Osteocyte (in vitro differentiated cells): ENCODE measurements around the gene CACNA2D1. TPM values are rescaled to one million over a fixed set of nuclear protein-coding genes. Genes with fewer than 3 reads are reported as not detected.
A peak's percentile ranks its signal among the peaks of the same experiment; 100 is the strongest.

Experiments used
- DNase-seq: peaks from one replicate; pipeline ENCODE4 v3.0.0; 2021; ENCODE audit warnings: mixed read lengths; ENCODE audit not compliant: unreplicated experiment; ENCODE audit errors: extremely low spot score
- H3K27ac Mint-ChIP-seq: one replicate; pipeline ENCODE4 v1.8.0; 2021; ENCODE audit warnings: mild to moderate bottlenecking, mixed read lengths; ENCODE audit not compliant: unreplicated experiment
- H3K27me3 Mint-ChIP-seq: one replicate; pipeline ENCODE4 v1.8.0; 2021; ENCODE audit warnings: mixed read lengths; ENCODE audit not compliant: unreplicated experiment
- H3K36me3 Mint-ChIP-seq: one replicate; pipeline ENCODE4 v1.8.0; 2021; ENCODE audit warnings: mixed read lengths; ENCODE audit not compliant: unreplicated experiment
- H3K4me1 Mint-ChIP-seq: one replicate; pipeline ENCODE4 v1.8.0; 2021; ENCODE audit warnings: mixed read lengths; ENCODE audit not compliant: unreplicated experiment
- H3K4me3 Mint-ChIP-seq: one replicate; pipeline ENCODE4 v1.8.0; 2021; ENCODE audit warnings: mild to moderate bottlenecking, moderate library complexity, mixed read lengths; ENCODE audit not compliant: unreplicated experiment
- H3K9me3 Mint-ChIP-seq: one replicate; pipeline ENCODE4 v1.8.0; 2021; ENCODE audit warnings: mixed read lengths; ENCODE audit not compliant: unreplicated experiment
- total RNA-seq: library from RNA; stranded (reverse); gene quantifications from 2 replicates; pipeline ENCODE4 v1.2.1, GENCODE V29; 2021
- TF ChIP-seq, protein P1 (sequence below): fragments of 200-600 bp; sonication (generic); IDR thresholded peaks from 2 replicates; pipeline ENCODE4 v1.5.0; 2021; ENCODE audit warnings: antibody characterized with exemption, mild to moderate bottlenecking, moderate library complexity

Gene CACNA2D1
- total RNA-seq, 1 donor from 2014 or later, result 24.3 TPM

- no peak for DNase-seq
- peak overlapping the region; percentile 83 for H3K4me3 Mint-ChIP-seq
- peaks cover 23% of the 10 kb centered on the region for H3K4me1 Mint-ChIP-seq
- H3K9me3 Mint-ChIP-seq, result no peaks in the 10 kb centered on the region
- H3K27ac Mint-ChIP-seq, result peak overlapping the region; percentile 68
- no peaks in the 10 kb centered on the region for H3K27me3 Mint-ChIP-seq
- TF ChIP-seq, protein P1, sequence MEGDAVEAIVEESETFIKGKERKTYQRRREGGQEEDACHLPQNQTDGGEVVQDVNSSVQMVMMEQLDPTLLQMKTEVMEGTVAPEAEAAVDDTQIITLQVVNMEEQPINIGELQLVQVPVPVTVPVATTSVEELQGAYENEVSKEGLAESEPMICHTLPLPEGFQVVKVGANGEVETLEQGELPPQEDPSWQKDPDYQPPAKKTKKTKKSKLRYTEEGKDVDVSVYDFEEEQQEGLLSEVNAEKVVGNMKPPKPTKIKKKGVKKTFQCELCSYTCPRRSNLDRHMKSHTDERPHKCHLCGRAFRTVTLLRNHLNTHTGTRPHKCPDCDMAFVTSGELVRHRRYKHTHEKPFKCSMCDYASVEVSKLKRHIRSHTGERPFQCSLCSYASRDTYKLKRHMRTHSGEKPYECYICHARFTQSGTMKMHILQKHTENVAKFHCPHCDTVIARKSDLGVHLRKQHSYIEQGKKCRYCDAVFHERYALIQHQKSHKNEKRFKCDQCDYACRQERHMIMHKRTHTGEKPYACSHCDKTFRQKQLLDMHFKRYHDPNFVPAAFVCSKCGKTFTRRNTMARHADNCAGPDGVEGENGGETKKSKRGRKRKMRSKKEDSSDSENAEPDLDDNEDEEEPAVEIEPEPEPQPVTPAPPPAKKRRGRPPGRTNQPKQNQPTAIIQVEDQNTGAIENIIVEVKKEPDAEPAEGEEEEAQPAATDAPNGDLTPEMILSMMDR, result no peak
- peaks cover 3% of the 10 kb centered on the region for H3K36me3 Mint-ChIP-seq
These were observed 788 bp upstream of the CACNA2D1 start for GRCh38 chr7:82444220-82444909.

- Mint-ChIP-seq H3K27me3 (no peaks in the 10 kb centered on the region), H3K9me3 (no peaks in the 10 kb centered on the region), H3K36me3 (peaks cover 3% of the 10 kb centered on the region), H3K27ac (peak overlapping the region; percentile 77), H3K4me1 (peaks cover 22% of the 10 kb centered on the region), H3K4me3 (peak overlapping the region; percentile 85)
- TF ChIP-seq, protein P1, result peak; percentile 22
- DNase-seq, result peak; percentile 89
These were observed 486 bp downstream of the CACNA2D1 start for GRCh38 chr7:82443036-82443546.

GRCh38 chr7:82442492-82443035, 1.0 kb downstream of the CACNA2D1 start:
- H3K36me3 Mint-ChIP-seq, result peaks cover 3% of the 10 kb centered on the region
- no peaks in the 10 kb centered on the region for H3K9me3 Mint-ChIP-seq
- H3K27ac Mint-ChIP-seq, result peak overlapping the region; percentile 73
- H3K27me3 Mint-ChIP-seq, result no peaks in the 10 kb centered on the region
- DNase-seq, result no peak
- H3K4me1 Mint-ChIP-seq, result peaks cover 22% of the 10 kb centered on the region
- TF ChIP-seq, protein P1, result no peak
- peak overlapping the region; percentile 85 for H3K4me3 Mint-ChIP-seq

GRCh38 chr7:82441669-82442478, 1.7 kb downstream of the CACNA2D1 start:
- no peak overlapping the region for H3K27ac Mint-ChIP-seq
- H3K27me3 Mint-ChIP-seq, result no peaks in the 10 kb centered on the region
- DNase-seq, result no peak
- peaks cover 22% of the 10 kb centered on the region for H3K4me1 Mint-ChIP-seq
- H3K9me3 Mint-ChIP-seq, result no peaks in the 10 kb centered on the region
- H3K36me3 Mint-ChIP-seq, result peaks cover 3% of the 10 kb centered on the region
- H3K4me3 Mint-ChIP-seq, result peak overlapping the region; percentile 85
- TF ChIP-seq, protein P1, result no peak

DNA sequence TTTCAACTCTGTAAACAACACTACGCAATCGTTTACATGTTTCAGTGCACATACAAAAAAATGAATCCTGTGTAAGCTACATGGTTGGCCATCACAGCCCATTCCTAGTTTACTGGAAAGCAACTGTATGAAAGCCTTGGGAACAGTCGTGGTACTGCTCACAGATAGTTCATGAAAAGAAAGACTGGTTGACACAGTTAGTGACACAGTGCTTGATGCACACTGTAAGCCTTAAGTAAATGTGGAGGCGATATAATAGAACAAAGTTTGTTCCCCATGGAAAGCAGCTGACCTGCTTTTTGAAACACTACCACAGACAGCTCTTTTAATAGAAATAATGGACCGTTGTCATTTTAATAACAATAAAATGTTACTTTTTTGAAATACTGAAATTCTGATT, 5.1 kb downstream of the CACNA2D1 start:
- no peak for DNase-seq
- no peaks in the 10 kb centered on the region for H3K9me3 Mint-ChIP-seq
- no peak overlapping the region for H3K27ac Mint-ChIP-seq
- H3K4me3 Mint-ChIP-seq, result no peak overlapping the region
- peaks cover 3% of the 10 kb centered on the region for H3K36me3 Mint-ChIP-seq
- TF ChIP-seq, protein P1, result no peak
- H3K27me3 Mint-ChIP-seq, result no peaks in the 10 kb centered on the region
- H3K4me1 Mint-ChIP-seq, result peaks cover 18% of the 10 kb centered on the region
